UCSD-AML1 (cell line): ENCODE measurements around the gene DMWD.
"Not testable (repeated sequence)": the region's sequence is repeated elsewhere in the genome, so short reads cannot be mapped to it uniquely, and the experiment has no call there.

Source experiments
- DNase-seq: peaks from one replicate; lab custom pipeline; 2025; ENCODE audit not compliant: unreplicated experiment; lab: John Stamatoyannopoulos, UW

Gene DMWD

DNA sequence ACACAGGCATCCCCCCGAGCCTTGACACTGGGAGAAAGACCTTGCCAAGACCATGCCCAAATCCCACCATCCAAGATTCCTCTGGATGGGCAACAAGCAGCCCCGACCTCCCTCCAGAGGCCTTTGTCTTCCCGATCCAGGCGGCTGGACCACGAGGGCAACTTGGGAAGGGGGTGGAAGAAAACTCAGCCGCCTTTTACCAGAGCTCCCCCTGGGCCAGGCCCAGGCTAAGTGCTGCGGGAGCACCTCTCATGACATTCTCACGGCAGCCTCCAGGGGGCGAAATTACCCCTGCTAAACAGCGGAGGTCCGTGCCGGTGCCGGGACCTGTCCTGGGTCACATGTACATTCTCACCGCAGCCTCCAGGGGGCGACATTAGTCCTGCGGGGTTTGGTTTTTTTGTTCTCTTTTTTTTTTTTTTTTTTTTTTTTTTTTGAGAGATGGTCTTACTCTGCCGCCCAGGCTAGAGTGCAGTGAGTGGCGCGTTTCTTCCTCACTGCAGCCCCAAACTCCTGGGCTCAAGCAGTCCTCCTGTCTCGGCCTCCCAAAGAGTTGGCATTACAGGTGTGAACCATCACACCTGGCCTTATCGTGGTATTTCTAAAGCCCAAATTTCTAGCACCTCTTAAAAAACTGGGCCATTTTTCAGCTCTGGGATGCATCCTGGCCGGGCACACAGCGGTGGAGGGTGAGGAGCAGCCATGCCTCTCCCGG is 24.5 kb upstream of the DMWD start:
- peak; percentile 94 for DNase-seq

- no peak for DNase-seq
These were observed 23.8 kb upstream of the DMWD start for GRCh38 chr19:45816236-45817009.

DNA sequence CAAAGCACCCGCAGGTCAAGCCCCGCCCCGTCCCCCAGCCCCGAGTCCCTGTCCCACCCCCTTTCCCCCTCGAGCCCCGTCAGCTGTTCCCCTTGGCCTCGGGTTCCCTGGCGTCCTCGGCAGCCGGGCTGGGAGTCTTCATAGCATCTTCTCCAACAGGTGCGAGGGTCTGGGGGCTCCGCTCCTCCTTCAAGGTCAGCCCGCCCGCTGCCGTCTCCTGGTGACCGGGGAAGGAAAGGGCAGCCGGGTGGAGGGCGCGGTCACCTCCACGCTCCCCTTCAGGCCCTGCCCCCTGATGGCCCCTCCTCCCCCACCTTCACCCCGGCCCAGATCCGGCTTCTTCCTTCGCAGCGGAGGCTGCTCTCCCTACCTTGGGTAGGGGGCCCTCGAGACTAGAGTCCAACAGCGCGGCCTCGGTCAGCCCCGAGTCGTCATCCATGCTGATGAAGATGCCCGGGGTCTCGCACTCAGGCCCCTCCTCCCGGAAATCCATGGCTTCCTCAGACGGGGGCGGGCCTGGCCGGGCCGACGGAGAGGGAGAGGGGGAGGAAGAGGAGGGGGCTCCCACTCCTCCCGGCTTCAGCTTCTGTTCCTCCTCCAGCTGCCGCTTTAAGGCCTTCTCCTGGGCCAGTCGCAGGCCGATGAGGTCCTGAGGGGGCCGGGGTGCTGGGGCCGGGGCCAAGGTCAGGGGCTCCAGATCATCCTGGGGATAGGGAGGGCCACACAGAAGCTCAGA is 23.0 kb upstream of the DMWD start:
- no peak for DNase-seq

DNA sequence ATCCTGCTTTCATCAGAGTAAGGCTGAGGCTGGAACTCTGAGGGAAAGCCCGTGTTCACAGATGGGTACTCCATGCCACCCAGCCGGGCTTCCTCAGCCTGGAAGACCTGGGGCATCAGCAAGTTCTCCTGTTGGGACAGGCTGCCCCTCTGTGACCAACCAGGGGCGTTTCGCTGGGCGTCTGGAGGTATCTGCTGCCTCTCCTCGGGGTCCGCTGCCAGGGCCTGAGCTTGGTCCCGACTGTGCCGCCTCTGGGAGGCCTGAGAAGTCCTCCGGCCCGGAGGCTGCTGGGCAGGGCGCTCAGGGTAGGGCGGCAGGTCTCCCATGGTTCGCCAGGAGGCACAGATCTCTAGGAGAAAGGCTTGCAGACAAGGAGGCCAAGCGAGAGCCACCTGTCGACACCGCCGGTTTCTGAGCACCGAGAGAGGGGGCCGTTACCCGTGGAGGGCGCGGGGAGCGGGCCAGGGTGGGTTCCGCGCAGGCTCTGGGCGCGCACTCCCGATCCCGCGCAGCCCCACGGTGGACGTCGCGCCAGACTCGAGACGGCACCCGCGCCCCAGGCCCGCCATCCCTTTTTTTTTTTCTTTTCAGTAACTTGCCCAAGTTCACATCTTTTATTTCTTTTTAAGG is 22.3 kb upstream of the DMWD start, which contains the start of gene RSPH6A:
Gene RSPH6A, minus strand, starts transcription at position 458 of the 630 bp plus-strand sequence. Its CDS starts 132 bp downstream, at position 326.
- DNase-seq: no peak

GRCh38 chr19:45814166-45814780 is 21.6 kb upstream of the DMWD start:
- DNase-seq: no peak

- DNase-seq: no peak
These were observed 19.7 kb upstream of the DMWD start for GRCh38 chr19:45812297-45812696.

- peak; percentile 54 for DNase-seq
These were observed 17.1 kb upstream of the DMWD start for GRCh38 chr19:45809643-45810159.

- no peak for DNase-seq
These were observed 13.1 kb upstream of the DMWD start for GRCh38 chr19:45805719-45806118.

DNA sequence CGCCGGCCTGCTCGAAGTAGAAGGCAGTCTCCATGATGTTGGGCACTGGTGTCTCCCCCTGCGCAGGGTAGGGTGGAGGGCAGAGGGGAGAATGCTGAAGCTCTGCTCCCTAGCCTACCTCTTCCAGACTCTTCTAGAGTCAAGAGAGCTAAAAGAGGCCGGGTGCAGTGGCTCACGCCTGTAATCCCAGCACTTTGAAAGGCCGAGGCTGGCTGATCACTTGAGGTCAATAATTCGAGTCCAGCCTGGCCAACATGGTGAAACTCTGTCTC is 12.2 kb upstream of the DMWD start:
- DNase-seq: no peak

- no peak for DNase-seq
These were observed 11.7 kb upstream of the DMWD start for GRCh38 chr19:45804140-45804958.

- no peak for DNase-seq
These were observed 9.0 kb upstream of the DMWD start for GRCh38 chr19:45801603-45802175.

- no peak for DNase-seq
These were observed 7.5 kb upstream of the DMWD start for GRCh38 chr19:45800070-45800553.

- not testable (repeated sequence) for DNase-seq
These were observed 6.9 kb upstream of the DMWD start for GRCh38 chr19:45799541-45799940.

DNA sequence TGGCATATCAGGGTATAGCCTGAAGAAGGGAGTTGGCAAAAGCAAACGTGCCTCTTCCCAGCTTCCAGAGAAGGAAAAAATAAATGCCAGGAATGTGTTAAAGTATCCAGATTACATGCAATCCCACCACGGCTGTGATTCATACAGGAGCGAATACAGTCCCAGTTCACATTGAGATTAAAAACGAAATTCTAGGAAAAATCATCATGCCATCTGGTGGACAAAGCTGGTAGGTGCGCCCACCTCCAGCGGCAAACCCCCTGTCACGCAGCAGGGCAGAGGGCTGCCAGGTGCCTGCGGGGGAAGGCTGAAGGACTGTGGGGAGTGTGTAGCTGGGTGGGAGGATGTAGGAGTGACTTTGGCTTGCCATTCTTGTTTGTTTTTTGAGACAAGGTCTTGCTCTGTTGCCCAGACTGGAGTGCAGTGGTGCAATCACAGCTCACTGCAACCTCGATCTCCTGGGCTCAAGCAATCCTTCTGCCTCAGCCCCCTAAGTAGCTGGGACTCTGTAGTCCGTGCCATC is 6.4 kb upstream of the DMWD start:
- peak; percentile 33 for DNase-seq

- DNase-seq: no peak
These were observed 2.0 kb upstream of the DMWD start for GRCh38 chr19:45794627-45795026.

DNA sequence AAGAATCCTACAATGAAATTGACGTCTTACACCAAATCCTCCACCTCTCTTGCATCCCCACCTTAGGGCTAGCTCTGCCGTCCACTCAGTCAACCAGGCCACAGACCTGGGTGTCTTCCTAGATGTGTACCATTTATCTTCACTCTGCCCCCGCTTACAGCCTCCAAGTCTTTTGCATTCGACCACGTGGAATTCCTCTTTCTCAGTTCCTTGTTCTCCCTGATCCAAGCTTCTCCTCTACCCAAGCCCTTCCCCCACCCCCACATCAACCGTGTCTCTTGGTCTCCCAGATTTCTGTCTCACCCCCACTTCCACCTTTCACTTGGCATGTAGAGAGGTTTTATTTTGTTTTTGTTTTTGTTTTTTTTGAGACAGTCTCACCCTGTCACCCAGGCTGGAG is 1.2 kb upstream of the DMWD start:
- DNase-seq: no peak

GRCh38 chr19:45793178-45793564 is 526 bp upstream of the DMWD start:
- DNase-seq: no peak

DNA sequence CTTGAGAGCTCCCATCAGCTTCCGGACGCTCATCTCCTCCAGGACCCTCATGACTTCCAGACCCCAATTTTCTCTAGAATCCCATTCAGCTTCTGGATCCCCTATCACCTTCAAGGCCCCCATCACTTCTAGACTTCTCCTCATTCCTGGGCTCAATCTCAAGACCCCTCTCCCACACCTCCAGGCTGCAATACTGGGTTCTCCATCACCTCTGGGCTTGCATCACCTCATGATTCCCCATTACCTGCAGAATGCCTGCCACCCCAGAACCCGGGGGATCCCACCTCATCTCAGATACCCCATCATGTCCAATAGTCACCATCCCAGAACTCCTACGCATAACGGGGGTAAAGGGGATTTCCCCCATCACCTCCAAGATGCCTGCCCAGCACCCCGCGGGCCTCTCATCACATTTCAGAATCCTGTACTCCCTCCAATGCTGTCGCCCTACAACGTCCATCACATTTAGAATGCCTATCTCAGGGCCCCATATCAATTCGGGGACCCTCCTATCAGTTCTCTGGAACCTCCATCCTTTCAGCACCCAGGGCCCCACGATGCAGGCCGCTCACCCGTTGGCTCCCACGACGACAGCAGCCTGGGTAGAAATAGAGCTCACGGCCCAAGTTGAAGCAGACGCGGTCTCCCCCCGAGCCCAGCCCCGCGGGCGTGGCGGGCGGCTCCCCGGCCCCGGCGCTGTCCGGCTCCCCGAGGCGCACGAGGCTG is 738 bp downstream of the DMWD start:
- DNase-seq: no peak

DNA sequence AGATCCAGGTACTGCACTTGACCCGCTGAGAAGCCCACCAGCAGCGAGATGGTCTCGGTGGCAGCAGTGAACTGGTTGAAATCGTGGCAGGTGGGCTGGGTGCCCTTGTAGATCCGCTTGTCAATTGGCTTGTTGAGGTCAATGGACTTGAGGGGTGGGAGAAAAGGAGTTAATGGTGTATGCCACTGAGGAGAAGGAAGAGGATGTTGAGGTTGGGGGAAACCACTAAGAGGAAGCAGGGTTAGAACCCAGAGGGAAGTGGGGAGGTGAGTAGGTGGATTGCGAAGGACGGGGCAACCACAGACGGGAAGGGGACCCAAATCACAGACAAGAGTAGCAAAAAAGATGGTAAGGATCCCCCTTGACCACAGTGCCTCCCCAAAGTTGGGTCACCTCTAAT is 1.7 kb downstream of the DMWD start:
- peak; percentile 70 for DNase-seq
